Activated naive CD4-positive, alpha-beta T cell treated with Interleukin-2 at 50 U/mL for 16 hours (primary cell): ENCODE results near the gene LORICRIN.

Experiments used
- DNase-seq: peaks from one replicate; pipeline ENCODE4 v3.0.0-alpha.2; 2020

Gene LORICRIN

GRCh38 chr1:153307221-153307600 is 47.7 kb downstream of the LORICRIN start:
- no peak for DNase-seq

GRCh38 chr1:153308540-153308939 is 49.1 kb downstream of the LORICRIN start:
- DNase-seq, result no peak

- DNase-seq, result no peak
Measured at GRCh38 chr1:153309441-153309840, 50.0 kb downstream of the LORICRIN start.

GRCh38 chr1:153310526-153310925 is 51.0 kb downstream of the LORICRIN start:
- DNase-seq, result no peak
